ENCODE data around the gene SAP30L. TPM values are rescaled to one million over a fixed set of nuclear protein-coding genes. Genes with fewer than 3 reads are reported as not detected.

The SAP30L gene
- total and polyA plus RNA-seq, 2 of the 13 experiments (the other 11 are each of a cell fraction or from before 2014, with no cell fraction given): 27.9 to 37.2 TPM

- 0 out of 2 replicates have a peak, but pooled peaks have one; percentile 1 for TF ChIP-seq BCL3 (CRISPR knock-in tag; IDR thresholded peaks at IDR 0.05)
- no peak for TF ChIP-seq ZNF543 (CRISPR knock-in tag; IDR thresholded peaks at IDR 0.05)
- TF ChIP-seq FOXK2 (IDR thresholded peaks at IDR 0.05): no peak
- TF ChIP-seq ATF7 (IDR thresholded peaks at IDR 0.05): no peak
- 0 out of 2 replicates have a peak, but pooled peaks have one; percentile 5 for TF ChIP-seq ATF7 (CRISPR knock-in tag; IDR thresholded peaks at IDR 0.05)
- TF ChIP-seq THAP9 (CRISPR knock-in tag; IDR thresholded peaks at IDR 0.05; ENCODE audit: borderline replicate concordance): 0 out of 2 replicates have a peak, but pooled peaks have one; percentile 14
- no peak for TF ChIP-seq NONO (IDR thresholded peaks at IDR 0.05)
- TF ChIP-seq NONO (CRISPR knock-in tag; conservative IDR thresholded peaks at IDR 0.05): 0 out of 2 replicates have a peak, but pooled peaks have one; percentile 3
- no peak for TF ChIP-seq TMF1 (CRISPR knock-in tag; IDR thresholded peaks at IDR 0.05; ENCODE audit: low read depth)
- 0 out of 2 replicates have a peak, but pooled peaks have one; percentile 1 for TF ChIP-seq WIZ (CRISPR knock-in tag; IDR thresholded peaks at IDR 0.05)
- TF ChIP-seq ZNF501 (CRISPR knock-in tag; IDR thresholded peaks at IDR 0.05): 0 out of 2 replicates have a peak, but pooled peaks have one; percentile 33
- no peak for TF ChIP-seq SNRNP70 (IDR thresholded peaks at IDR 0.05; ENCODE audit: low read depth, low read length)
- TF ChIP-seq DMAP1 (CRISPR knock-in tag; IDR thresholded peaks at IDR 0.05): peak; percentile 11; the same call in 1 of the 2 replicates
- peak; percentile 52; the same call in 1 of the 2 replicates for TF ChIP-seq KMT2A (CRISPR knock-in tag; IDR thresholded peaks at IDR 0.05)
- TF ChIP-seq THAP8 (CRISPR knock-in tag; IDR thresholded peaks at IDR 0.05; ENCODE audit: borderline replicate concordance): peak; percentile 22; the same call in 1 of the 2 replicates
- TF ChIP-seq ADNP (CRISPR knock-in tag; IDR thresholded peaks at IDR 0.05): no peak
Observed at GRCh38 chr5:154444556-154445421, 1.0 kb upstream of the SAP30L start (continued).
